Mammary microvascular endothelial cell (primary cell): ENCODE data around the gene KCNJ4. TPM values are rescaled to one million over a fixed set of nuclear protein-coding genes. Genes with fewer than 3 reads are reported as not detected.

Source experiments
- total RNA-seq: library from RNA; depleted of rRNA; stranded (reverse); fragments of >200 nt; gene quantifications from 2 replicates; pipeline ENCODE4 v1.2.3, GENCODE V29; 2015

Gene KCNJ4
- total RNA-seq, result not detected in 2 replicates

DNA sequence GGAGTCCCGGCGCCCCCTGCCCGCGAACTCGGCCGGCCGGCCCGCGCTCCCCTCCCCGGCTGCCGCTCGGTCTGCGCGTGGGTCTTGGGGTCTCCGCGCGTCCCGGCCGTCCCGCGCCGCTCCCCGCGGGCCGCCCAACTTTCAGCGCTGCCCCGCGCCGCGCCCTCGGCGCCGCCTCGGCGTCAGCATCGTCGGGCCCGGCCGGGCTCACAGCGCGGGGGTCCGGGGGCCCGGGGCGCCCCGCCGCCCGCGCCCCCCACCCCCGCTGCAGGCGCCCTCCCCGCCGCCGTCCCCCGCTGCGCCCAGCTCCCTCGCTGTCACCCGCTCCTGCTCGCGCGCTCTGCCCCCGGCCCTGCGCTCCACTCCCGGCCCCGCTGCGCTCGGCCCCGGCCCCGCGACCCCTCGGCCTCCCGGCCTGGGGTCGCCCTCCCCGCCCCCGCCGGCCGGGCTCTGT is at the start of gene KCNJ4:
KCNJ4 (minus strand) TSS at position 124 of the 454 bp plus-strand sequence. CDS start 27,067 bp downstream, outside the sequence.

DNA sequence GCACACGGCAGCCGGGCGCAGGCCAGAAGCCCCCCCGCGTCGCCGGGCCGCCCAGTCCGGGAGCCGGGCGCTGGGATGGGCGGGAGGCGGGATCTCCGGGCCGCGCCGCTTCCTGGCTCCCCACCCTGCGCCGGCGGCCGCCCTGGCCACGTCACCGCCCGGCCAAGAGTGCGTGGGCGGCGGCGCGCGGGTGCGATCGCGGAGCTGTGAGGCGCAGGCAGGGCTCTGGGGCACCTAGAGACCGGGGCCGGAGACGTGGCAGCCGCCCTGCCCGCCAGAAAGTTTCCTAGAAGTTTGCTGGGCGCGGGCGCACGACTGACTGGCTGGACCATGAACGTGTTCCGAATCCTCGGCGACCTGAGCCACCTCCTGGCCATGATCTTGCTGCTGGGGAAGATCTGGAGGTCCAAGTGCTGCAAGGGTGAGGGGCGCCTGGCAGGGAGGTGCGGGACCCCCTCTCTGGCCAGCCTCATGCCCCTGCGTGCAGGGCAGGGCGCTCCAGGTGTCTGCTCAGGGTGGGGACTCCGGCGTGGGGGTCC is 13.0 kb upstream of the KCNJ4 start, which contains the start of gene KDELR3:
KDELR3 (plus strand) TSS at position 193 of the 539 bp plus-strand sequence; CDS start at position 331, 138 bp downstream.

Other genes starting within 250 kb of the KCNJ4 start
- 64.6 and 65.5 TPM in 2 replicates for gene TMEM184B, start 182.2 kb downstream of the KCNJ4 start, total RNA-seq
- 95.7 and 133 TPM in 2 replicates for gene CSNK1E, start 137.8 kb downstream of the KCNJ4 start, total RNA-seq
- 30.4 and 32.4 TPM in 2 replicates for gene KDELR3, start 12.9 kb upstream of the KCNJ4 start, total RNA-seq
- gene DDX17, start 51.1 kb upstream of the KCNJ4 start, total RNA-seq, result 205 and 212 TPM in 2 replicates
- 0.53 and 1.9 TPM in 2 replicates for gene DMC1, start 115.0 kb upstream of the KCNJ4 start, total RNA-seq
- gene FAM227A, start 201.2 kb upstream of the KCNJ4 start, total RNA-seq, result not detected in 2 replicates
- 20.3 and 22.7 TPM in 2 replicates for gene CBY1, start 201.4 kb upstream of the KCNJ4 start, total RNA-seq
- 83.6 and 96.4 TPM in 2 replicates for gene TOMM22, start 226.8 kb upstream of the KCNJ4 start, total RNA-seq
- 78.4 and 87.0 TPM in 2 replicates for gene JOSD1, start 245.7 kb upstream of the KCNJ4 start, total RNA-seq